Endothelial cell (in vitro differentiated cells): ENCODE results near the gene TEX261. TPM values are rescaled to one million over a fixed set of nuclear protein-coding genes. Genes with fewer than 3 reads are reported as not detected.

Experiments
- DNase-seq: peaks from one replicate; pipeline ENCODE4 v3.0.0; 2021; ENCODE audit warnings: low spot score
- H3K27ac Mint-ChIP-seq: one replicate; pipeline ENCODE4 v1.8.0; 2021; ENCODE audit warnings: mixed read lengths, inconsistent platforms; ENCODE audit not compliant: unreplicated experiment
- H3K27me3 Mint-ChIP-seq: one replicate; pipeline ENCODE4 v1.8.0; 2021; ENCODE audit warnings: mild to moderate bottlenecking, moderate library complexity, mixed read lengths, inconsistent platforms; ENCODE audit not compliant: unreplicated experiment
- H3K36me3 Mint-ChIP-seq: one replicate; pipeline ENCODE4 v1.8.0; 2021; ENCODE audit warnings: mild to moderate bottlenecking, low read depth, mixed read lengths, inconsistent platforms; ENCODE audit not compliant: unreplicated experiment
- H3K4me1 Mint-ChIP-seq: one replicate; pipeline ENCODE4 v1.8.0; 2021; ENCODE audit warnings: mild to moderate bottlenecking, mixed read lengths, inconsistent platforms; ENCODE audit not compliant: unreplicated experiment
- H3K4me3 Mint-ChIP-seq: one replicate; pipeline ENCODE4 v1.8.0; 2021; ENCODE audit warnings: mild to moderate bottlenecking, mixed read lengths, inconsistent platforms; ENCODE audit not compliant: unreplicated experiment
- H3K9me3 Mint-ChIP-seq: one replicate; pipeline ENCODE4 v1.8.0; 2021; ENCODE audit warnings: mixed read lengths, inconsistent platforms; ENCODE audit not compliant: unreplicated experiment
- CTCF ChIP-seq: fragments of 200-600 bp; sonication (generic); IDR thresholded peaks from one replicate; pipeline ENCODE4 v1.5.0; 2021; ENCODE audit warnings: antibody characterized with exemption; ENCODE audit not compliant: unreplicated experiment
- total RNA-seq: library from RNA; stranded (reverse); fragmentation: NEBNext Ultra II Directional; extraction: Animal tissue kit (Norgen Biotek cat#: 25700); gene quantifications from one replicate; pipeline ENCODE4 v1.2.1, GENCODE V29; 2021; ENCODE audit not compliant: unreplicated experiment

Gene TEX261
- total RNA-seq, 1 donor from 2014 or later = 37.1 TPM

DNA sequence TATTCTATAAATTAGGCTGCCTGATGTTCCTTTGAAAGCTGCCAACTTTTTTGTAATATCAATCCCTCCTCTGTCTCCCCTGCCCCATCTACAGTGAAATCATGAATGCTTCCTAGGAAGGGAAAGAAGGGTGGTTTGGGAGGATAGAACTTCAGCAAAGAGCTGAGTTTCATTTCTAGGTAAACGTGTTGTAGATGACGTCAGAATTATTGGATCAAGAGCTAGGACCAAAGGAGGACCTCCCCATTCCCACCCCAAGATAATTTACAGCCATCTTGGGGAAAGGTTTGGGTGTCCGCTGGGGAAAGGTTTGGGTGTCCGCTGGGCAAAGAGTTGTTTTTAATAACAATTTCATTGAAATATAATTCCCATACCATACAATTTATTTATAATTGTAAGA lies 27.5 kb downstream of the TEX261 start:
- Mint-ChIP-seq H3K27ac (no peak overlapping the region), H3K36me3 (no peaks in the 10 kb centered on the region), H3K27me3 (peaks cover 12% of the 10 kb centered on the region), H3K4me1 (no peaks in the 10 kb centered on the region), H3K9me3 (no peaks in the 10 kb centered on the region), H3K4me3 (no peak overlapping the region)
- TF ChIP-seq CTCF = no peak
- no peak for DNase-seq

DNA sequence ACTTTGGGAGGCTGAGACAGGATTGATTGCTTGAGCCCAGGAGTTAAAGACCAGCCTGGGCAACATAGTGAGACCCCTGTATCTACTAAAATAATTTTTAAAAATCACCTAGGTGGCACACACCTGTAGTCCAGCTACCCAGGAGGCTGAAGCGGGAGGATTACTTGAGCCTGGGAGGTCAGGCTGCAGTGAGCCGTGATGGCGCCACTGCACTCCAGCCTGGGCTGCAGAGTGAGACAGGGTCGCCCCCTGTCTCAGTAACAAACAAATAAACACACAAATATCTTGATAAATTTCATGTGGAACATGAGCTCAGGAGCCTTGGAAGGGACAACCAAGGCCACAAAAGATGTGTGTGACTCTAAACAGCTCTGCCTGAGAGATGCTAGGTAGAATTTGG lies 28.0 kb downstream of the TEX261 start:
- Mint-ChIP-seq H3K36me3 (no peaks in the 10 kb centered on the region), H3K9me3 (no peaks in the 10 kb centered on the region), H3K4me3 (no peak overlapping the region), H3K27me3 (peaks cover 12% of the 10 kb centered on the region), H3K27ac (no peak overlapping the region), H3K4me1 (no peaks in the 10 kb centered on the region)
- no peak for TF ChIP-seq CTCF
- DNase-seq = no peak

DNA sequence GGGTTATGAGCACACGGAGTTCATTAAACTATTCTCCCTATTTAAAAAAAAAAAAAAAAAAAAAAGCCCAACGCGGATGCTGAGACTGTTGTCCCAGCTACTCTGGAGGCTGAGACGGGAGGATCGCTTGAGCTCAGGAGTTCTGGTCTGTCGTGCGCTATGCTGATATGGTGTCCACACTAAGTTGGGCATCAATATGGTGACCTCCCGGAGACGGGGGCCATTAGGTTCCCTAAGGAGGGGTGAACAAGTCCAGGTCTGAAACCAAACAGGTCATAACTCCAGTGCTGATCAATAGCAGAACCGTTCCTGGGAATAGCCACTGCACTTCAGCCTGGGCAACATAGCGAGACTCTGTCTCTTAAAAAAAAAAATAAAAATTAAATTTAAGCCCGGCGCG lies 29.2 kb downstream of the TEX261 start:
- Mint-ChIP-seq H3K4me1 (no peaks in the 10 kb centered on the region), H3K4me3 (no peak overlapping the region), H3K36me3 (no peaks in the 10 kb centered on the region), H3K27ac (no peak overlapping the region), H3K27me3 (peaks cover 19% of the 10 kb centered on the region), H3K9me3 (no peaks in the 10 kb centered on the region)
- no peak for DNase-seq
- no peak for TF ChIP-seq CTCF

DNA sequence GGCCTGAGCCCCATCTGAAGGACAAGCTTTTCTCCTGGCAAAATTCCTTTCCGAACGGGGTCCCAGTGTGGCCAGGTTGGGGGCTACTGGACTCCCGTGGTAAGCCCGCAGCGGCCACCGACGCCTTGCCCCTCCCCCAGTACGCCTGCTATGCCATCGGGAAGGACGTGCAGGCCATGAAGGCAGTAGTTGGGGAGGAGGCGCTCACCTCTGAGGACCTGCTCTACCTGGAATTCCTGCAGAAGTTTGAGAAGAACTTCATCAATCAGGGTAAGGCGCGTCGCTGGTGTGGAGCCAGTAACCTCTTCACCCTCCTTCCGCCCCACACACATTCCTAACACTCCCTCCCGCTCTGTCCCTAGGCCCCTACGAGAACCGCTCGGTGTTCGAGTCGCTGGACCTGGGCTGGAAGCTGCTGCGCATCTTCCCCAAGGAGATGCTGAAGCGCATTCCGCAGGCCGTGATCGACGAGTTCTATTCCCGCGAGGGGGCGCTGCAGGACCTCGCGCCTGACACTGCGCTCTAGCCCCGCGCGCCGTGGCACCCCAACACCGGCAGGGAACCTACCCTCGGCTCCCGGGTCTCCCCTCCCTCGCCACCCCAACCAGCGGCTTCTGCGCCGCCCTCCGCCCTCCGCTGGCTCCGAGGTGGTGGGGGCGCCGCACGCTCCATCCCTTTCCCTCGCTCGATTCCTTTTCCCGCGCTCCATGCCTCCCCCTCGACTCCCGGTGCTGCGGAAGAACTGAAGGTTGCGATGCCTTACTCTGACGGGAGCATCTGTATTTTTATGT lies 29.9 kb downstream of the TEX261 start:
- no peak overlapping the region for H3K27ac Mint-ChIP-seq
- H3K4me1 Mint-ChIP-seq = no peaks in the 10 kb centered on the region
- TF ChIP-seq CTCF = peak; percentile 81
- H3K36me3 Mint-ChIP-seq = no peaks in the 10 kb centered on the region
- no peak overlapping the region for H3K4me3 Mint-ChIP-seq
- H3K9me3 Mint-ChIP-seq = no peaks in the 10 kb centered on the region
- DNase-seq = peak; percentile 73
- H3K27me3 Mint-ChIP-seq = peaks cover 16% of the 10 kb centered on the region

GRCh38 chr2:70964133-70964532 lies 30.5 kb downstream of the TEX261 start:
- Mint-ChIP-seq H3K9me3 (no peaks in the 10 kb centered on the region), H3K27me3 (peaks cover 16% of the 10 kb centered on the region), H3K4me3 (no peak overlapping the region), H3K27ac (no peak overlapping the region), H3K36me3 (no peaks in the 10 kb centered on the region), H3K4me1 (no peaks in the 10 kb centered on the region)
- no peak for DNase-seq
- TF ChIP-seq CTCF = no peak
